T-helper 17 cell (primary cell): ENCODE results near the gene TICAM2. TPM values are rescaled to one million over a fixed set of nuclear protein-coding genes. Genes with fewer than 3 reads are reported as not detected.

Source experiments
- ATAC-seq: fragments of 150-1000 bp; cut with Tn5 transposase; 2 replicates; pipeline ENCODE4 v1.10.0; 2021; ENCODE audit warnings: mild to moderate bottlenecking, moderate library complexity
- DNase-seq, 3 donors: peaks; one replicate each; pipeline versions ENCODE4 v3.0.0 to v3.0.0-alpha.2; 2020 to 2021
- H3K9me3 ChIP-seq: one replicate; pipeline ENCODE4 v1.7.0; 2013; ENCODE audit warnings: low read length, mild to moderate bottlenecking; ENCODE audit not compliant: control insufficient read depth, poor library complexity, severe bottlenecking
- H3K27ac Mint-ChIP-seq: one replicate; pipeline ENCODE4 v1.8.0; 2022; ENCODE audit warnings: mild to moderate bottlenecking, moderate library complexity, mixed read lengths
- H3K27me3 Mint-ChIP-seq: one replicate; pipeline ENCODE4 v1.8.0; 2022; ENCODE audit warnings: mixed read lengths
- H3K36me3 Mint-ChIP-seq: one replicate; pipeline ENCODE4 v1.8.0; 2022; ENCODE audit warnings: low read depth, mixed read lengths
- H3K4me1 Mint-ChIP-seq: one replicate; pipeline ENCODE4 v1.8.0; 2022; ENCODE audit warnings: mild to moderate bottlenecking, mixed read lengths
- H3K4me3 Mint-ChIP-seq: one replicate; pipeline ENCODE4 v1.8.0; 2022; ENCODE audit warnings: mild to moderate bottlenecking, moderate library complexity, mixed read lengths
- total RNA-seq, 4 donors: library from RNA in 2 of 4; stranded (reverse) in 2 of 4; gene quantifications; one replicate each; pipeline ENCODE4 v1.2.3 and lab custom pipeline; 2022 to 2026

The TICAM2 gene
- total RNA-seq, 2 donors from 2014 or later, result 0.52 to 0.90 TPM

GRCh38 chr5:115551415-115551814 is 50.9 kb downstream of the TICAM2 start:
- Mint-ChIP-seq H3K36me3 (no peaks in the 10 kb centered on the region), H3K27ac (no peak overlapping the region), H3K4me1 (no peaks in the 10 kb centered on the region), H3K27me3 (peaks cover 18% of the 10 kb centered on the region), H3K4me3 (no peak overlapping the region)
- H3K9me3 ChIP-seq, result no peaks in the 10 kb centered on the region
- DNase-seq (no peak), ATAC-seq (peak; percentile 33)

GRCh38 chr5:115549154-115549553 is 53.1 kb downstream of the TICAM2 start:
- H3K36me3 Mint-ChIP-seq, result peaks cover 2% of the 10 kb centered on the region
- no peak for DNase-seq
- no peaks in the 10 kb centered on the region for H3K9me3 ChIP-seq
- no peak overlapping the region for H3K27ac Mint-ChIP-seq
- peaks cover 12% of the 10 kb centered on the region for H3K27me3 Mint-ChIP-seq
- ATAC-seq, result no peak
- H3K4me3 Mint-ChIP-seq, result no peak overlapping the region
- no peaks in the 10 kb centered on the region for H3K4me1 Mint-ChIP-seq

DNA sequence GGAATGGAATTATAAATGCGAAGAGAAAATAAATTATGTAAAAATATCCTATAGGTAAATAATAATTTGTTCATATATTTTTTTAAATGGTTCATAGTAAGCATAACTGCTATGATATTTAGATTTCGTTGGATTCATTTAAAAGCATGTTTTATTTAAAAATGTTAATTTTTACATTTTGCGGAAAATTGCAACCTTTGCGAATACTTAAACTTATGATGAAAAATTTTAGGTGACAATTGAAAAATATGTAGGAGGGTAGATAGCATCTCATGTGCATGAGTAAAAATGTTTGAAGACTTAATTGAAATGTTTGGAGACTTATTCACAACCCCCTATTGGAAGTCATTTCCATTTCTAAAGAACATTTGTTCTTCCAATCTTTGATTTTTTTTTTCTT is 53.6 kb downstream of the TICAM2 start:
- ATAC-seq, result no peak
- H3K27ac Mint-ChIP-seq, result no peak overlapping the region
- no peaks in the 10 kb centered on the region for H3K9me3 ChIP-seq
- DNase-seq, result no peak
- no peaks in the 10 kb centered on the region for H3K4me1 Mint-ChIP-seq
- H3K27me3 Mint-ChIP-seq, result peaks cover 12% of the 10 kb centered on the region
- no peak overlapping the region for H3K4me3 Mint-ChIP-seq
- peaks cover 2% of the 10 kb centered on the region for H3K36me3 Mint-ChIP-seq

GRCh38 chr5:115545351-115545882 is 56.9 kb downstream of the TICAM2 start:
- peaks cover 2% of the 10 kb centered on the region for H3K36me3 Mint-ChIP-seq
- H3K9me3 ChIP-seq, result no peaks in the 10 kb centered on the region
- peak overlapping the region; percentile 93 for H3K27ac Mint-ChIP-seq
- DNase-seq (no peak), ATAC-seq (no peak)
- H3K27me3 Mint-ChIP-seq, result no peaks in the 10 kb centered on the region
- H3K4me3 Mint-ChIP-seq, result peak overlapping the region; percentile 98
- H3K4me1 Mint-ChIP-seq, result peaks cover 26% of the 10 kb centered on the region

DNA sequence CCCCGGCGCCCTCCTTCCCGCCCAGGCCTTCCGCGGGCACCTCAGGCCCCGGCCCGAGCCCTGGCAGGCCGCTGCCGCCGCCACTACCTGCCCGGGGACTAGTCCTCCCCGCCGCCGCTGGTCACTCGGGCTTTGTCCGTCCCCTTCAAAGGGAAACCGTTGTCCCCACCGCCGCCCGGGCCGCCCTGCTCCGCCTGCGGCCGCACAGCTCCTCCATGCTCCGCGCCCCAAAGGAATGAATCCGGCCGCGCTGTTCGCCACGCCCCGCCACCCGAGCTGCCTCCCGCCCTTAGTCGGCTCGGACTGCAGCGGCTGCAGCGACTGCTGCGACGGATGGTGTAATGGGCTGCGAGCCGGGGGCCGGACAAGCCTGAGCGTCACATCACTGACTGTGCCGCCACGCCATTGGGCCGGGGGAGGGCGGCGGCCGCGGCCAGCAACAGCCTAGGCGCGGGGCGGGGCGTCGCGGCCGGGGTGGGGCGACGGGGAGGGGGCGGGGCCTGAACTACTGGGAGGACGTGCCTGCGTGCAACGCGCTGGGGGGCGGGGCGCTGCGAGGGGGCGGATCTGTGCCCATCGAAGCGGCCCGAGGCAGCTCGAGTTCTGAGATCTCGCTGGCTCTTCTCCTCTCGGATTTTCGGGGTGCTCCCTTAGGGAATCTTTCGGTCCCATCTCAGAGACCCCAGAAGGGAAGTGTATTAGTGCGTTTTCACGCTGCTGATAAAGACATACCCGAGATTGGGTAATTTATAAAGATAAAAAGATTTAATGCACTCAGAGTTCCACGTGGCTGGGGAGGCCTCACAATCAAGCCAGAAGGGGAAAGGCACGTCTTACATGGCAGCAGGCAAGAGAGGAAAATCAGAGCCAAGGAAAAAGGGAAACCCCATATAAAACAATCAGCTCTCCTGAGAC is 57.6 kb downstream of the TICAM2 start, which contains the start of gene FEM1C:
Gene FEM1C (minus strand): TSS at position 340 of the 915 bp plus-strand sequence. CDS start 1,282 bp downstream, outside the sequence.
- Mint-ChIP-seq H3K4me1 (peaks cover 33% of the 10 kb centered on the region), H3K27ac (peak within 1 kb of the TSS; percentile 93), H3K4me3 (peak within 1 kb of the TSS; percentile 98), H3K36me3 (peaks cover 2% of the 10 kb centered on the region), H3K27me3 (no peaks in the 10 kb centered on the region)
- DNase-seq, result peak; percentile 94 to 99 (median 95)
- no peaks in the 10 kb centered on the region for H3K9me3 ChIP-seq
- ATAC-seq, result peak; percentile 89

DNA sequence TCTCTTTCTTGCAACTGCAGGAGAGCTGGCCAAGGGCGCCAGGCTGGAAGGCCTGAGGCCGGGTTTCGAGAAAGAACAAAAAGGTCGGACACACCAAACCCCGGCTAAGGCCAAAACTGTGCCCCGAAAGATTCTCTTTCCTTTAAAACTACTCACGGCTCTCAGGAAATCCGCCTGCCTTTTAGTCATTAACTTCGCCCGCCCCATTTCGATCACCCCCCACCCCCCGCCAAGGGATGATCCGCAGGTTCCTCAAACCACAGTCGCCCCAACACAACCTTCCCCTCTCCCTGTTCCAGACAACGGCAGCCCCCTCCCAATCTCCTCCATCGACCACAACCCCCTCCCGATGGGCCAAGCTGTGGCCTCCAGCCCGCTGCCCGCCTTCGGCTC is 58.2 kb downstream of the TICAM2 start:
- DNase-seq, result peak in 2 of 3 donors; percentile 31 to 48
- peak overlapping the region; percentile 93 for H3K27ac Mint-ChIP-seq
- no peaks in the 10 kb centered on the region for H3K9me3 ChIP-seq
- H3K4me3 Mint-ChIP-seq, result peak overlapping the region; percentile 98
- peak; percentile 43 for ATAC-seq
- peaks cover 39% of the 10 kb centered on the region for H3K4me1 Mint-ChIP-seq
- no peaks in the 10 kb centered on the region for H3K27me3 Mint-ChIP-seq
- H3K36me3 Mint-ChIP-seq, result peaks cover 2% of the 10 kb centered on the region

GRCh38 chr5:115543365-115544042 is 58.8 kb downstream of the TICAM2 start:
- H3K36me3 Mint-ChIP-seq, result peaks cover 6% of the 10 kb centered on the region

DNA sequence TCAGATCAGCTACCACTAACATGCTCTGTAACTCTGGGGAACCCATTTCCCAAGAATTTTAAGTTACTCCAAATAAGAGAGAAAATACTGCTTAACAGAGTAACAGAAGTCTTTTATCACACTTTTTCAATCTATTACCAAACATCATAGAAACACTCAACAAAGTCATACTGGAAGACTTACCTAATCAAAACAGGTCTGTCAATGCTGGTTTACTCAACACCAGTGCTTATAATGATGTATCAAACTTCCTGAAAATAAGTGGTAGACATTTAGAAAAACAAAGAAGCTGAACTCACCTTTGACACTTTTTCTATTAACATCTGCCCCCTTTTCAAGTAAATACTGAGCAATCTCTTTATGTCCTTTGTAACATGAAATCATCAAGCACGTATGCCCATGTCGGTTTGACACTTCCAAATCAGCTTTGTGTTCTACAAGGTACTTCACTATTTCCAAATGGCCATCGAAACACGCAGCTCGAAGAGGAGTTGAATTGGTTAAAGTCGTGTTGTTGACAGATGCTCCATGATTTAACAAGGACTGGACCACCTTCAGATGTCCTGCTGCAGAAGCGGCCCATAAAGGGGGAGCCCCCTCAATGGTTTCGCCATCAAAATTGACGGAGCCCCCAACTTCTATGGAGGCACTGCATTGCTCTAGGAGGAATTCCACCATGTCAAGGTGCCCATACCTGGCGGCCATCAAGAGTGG is 59.5 kb downstream of the TICAM2 start:
- peaks cover 49% of the 10 kb centered on the region for H3K4me1 Mint-ChIP-seq
- DNase-seq (no peak), ATAC-seq (no peak)
- no peaks in the 10 kb centered on the region for H3K27me3 Mint-ChIP-seq
- peak overlapping the region; percentile 93 for H3K27ac Mint-ChIP-seq
- peak overlapping the region; percentile 98 for H3K4me3 Mint-ChIP-seq
- H3K9me3 ChIP-seq, result no peaks in the 10 kb centered on the region
- peaks cover 9% of the 10 kb centered on the region for H3K36me3 Mint-ChIP-seq

More at GRCh38 chr5:115543365-115544042, 58.8 kb downstream of the TICAM2 start:
- no peaks in the 10 kb centered on the region for H3K9me3 ChIP-seq
- Mint-ChIP-seq H3K27ac (peak overlapping the region; percentile 93), H3K4me3 (peak overlapping the region; percentile 98), H3K27me3 (no peaks in the 10 kb centered on the region), H3K4me1 (peaks cover 43% of the 10 kb centered on the region)
- peak in 1 of 3 donors; percentile 24 for DNase-seq
- peak; percentile 35 for ATAC-seq

DNA sequence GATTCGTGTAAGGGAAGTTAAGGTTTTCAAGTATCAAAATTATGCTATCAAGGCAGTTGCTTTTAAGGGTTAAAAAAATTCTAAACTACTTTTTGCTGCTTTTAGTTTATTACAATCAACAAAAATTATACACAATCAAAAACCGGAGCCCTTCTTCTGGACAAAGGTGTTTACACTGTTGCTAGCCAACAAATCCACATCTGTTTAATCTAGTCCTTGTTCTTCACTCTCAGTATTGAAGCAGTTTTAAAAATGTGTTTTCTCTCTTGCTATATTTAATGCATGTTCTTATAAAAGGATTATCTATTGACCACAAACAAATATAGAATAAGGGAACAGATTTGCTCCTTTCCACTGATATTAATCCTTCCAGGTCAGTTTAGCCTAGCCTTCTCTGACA is 60.2 kb downstream of the TICAM2 start:
- ATAC-seq (no peak), DNase-seq (no peak)
- H3K4me3 Mint-ChIP-seq, result peak overlapping the region; percentile 98
- no peaks in the 10 kb centered on the region for H3K27me3 Mint-ChIP-seq
- H3K9me3 ChIP-seq, result no peaks in the 10 kb centered on the region
- peaks cover 53% of the 10 kb centered on the region for H3K4me1 Mint-ChIP-seq
- peaks cover 9% of the 10 kb centered on the region for H3K36me3 Mint-ChIP-seq
- peak overlapping the region; percentile 93 for H3K27ac Mint-ChIP-seq

DNA sequence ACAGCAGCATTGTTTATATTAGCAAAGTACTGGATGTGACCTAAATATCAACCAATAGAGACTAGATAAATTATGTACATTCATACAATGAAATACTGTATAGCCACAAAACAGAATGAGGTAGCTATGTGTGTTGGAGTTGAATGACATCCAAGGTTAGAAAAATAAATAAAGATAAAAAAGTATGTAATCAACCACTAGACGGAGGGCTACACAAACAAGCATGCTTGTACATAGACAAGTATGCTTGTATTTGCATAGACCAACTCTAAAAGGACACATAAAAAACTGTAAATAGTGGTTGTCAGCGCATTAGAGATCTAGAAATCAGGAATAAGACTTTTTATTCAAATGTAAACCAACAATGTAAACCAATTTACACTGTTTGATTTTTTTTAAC is 60.7 kb downstream of the TICAM2 start:
- no peak for DNase-seq
- Mint-ChIP-seq H3K4me1 (peaks cover 55% of the 10 kb centered on the region), H3K27ac (peak overlapping the region; percentile 93), H3K27me3 (no peaks in the 10 kb centered on the region), H3K36me3 (peaks cover 11% of the 10 kb centered on the region), H3K4me3 (peak overlapping the region; percentile 98)
- no peak for ATAC-seq
- H3K9me3 ChIP-seq, result no peaks in the 10 kb centered on the region

DNA sequence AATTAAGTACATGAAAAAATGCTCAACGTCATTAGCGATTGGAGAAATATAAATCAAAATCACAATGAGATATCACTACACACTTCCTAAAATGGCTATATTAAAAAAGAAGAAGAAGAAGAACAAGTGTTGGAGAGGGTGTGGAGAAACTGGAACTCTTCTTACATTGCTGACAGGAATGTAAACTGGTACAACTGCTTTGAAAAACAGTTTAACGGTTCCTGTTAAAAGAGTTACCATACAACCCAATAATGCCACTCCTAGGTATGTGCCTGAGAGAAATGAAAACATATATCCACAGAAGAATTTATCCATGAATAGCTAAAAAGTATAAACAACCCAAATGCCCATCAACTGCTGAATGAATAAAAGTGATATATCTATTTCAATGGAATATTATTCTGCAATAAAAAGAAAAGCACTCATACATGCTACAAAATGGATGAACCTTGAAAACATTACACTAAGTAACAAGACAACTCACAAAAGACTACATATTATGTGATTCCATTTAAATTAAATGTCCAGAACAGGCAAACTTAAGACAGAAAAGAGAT is 66.7 kb downstream of the TICAM2 start:
- ATAC-seq, result no peak
- H3K9me3 ChIP-seq, result no peaks in the 10 kb centered on the region
- no peak overlapping the region for H3K27ac Mint-ChIP-seq
- H3K4me3 Mint-ChIP-seq, result no peak overlapping the region
- DNase-seq, result no peak
- H3K36me3 Mint-ChIP-seq, result peaks cover 17% of the 10 kb centered on the region
- H3K27me3 Mint-ChIP-seq, result no peaks in the 10 kb centered on the region
- H3K4me1 Mint-ChIP-seq, result peaks cover 58% of the 10 kb centered on the region

DNA sequence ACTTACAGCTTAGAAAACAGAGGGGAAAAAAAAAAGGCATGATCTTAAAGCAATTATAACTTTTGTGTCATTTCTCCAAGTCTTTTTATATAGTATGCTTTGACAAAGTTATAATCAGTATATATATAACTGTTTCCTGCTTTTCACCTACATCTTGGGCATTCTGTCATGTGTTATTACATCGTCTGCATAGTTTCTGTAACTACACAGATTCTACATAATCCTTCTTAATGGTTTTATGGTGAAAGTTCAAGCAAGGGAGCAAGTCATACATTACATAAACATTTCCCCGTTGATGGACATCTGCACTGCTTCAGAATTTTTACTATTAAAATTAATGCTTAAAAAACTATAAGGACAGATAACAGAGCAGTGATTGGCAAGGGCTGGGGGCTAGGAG is 69.8 kb downstream of the TICAM2 start:
- Mint-ChIP-seq H3K4me3 (no peak overlapping the region), H3K27me3 (no peaks in the 10 kb centered on the region), H3K4me1 (peaks cover 42% of the 10 kb centered on the region), H3K27ac (peak overlapping the region; percentile 47), H3K36me3 (peaks cover 13% of the 10 kb centered on the region)
- DNase-seq, result no peak
- H3K9me3 ChIP-seq, result no peaks in the 10 kb centered on the region
- ATAC-seq, result no peak
